Posterior cingulate gyrus (tissue), 11 donors: ENCODE results near the gene CDK5.
A peak's percentile ranks its signal among the peaks of the same experiment; 100 is the strongest.
"Not testable (repeated sequence)": the region's sequence is repeated elsewhere in the genome, so short reads cannot be mapped to it uniquely, and the experiment has no call there.

Experiments
- DNase-seq, 10 donors: peaks; one replicate each; pipeline versions ENCODE4 v3.0.0 to v3.0.0-alpha.2; 2020 to 2021; ENCODE audit warnings: mixed read lengths in 3 of 10
- intact Hi-C: fragments of 100-400 bp; cut with DNase I; formaldehyde crosslinking; loops from one replicate; pipeline ENCODE4 v1.15.1; 2023

The CDK5 gene

GRCh38 chr7:151023232-151023631 is 34.5 kb downstream of the CDK5 start:
- intact Hi-C loops = no loop called here
- peak in 1 of 10 donors; percentile 66 for DNase-seq

DNA sequence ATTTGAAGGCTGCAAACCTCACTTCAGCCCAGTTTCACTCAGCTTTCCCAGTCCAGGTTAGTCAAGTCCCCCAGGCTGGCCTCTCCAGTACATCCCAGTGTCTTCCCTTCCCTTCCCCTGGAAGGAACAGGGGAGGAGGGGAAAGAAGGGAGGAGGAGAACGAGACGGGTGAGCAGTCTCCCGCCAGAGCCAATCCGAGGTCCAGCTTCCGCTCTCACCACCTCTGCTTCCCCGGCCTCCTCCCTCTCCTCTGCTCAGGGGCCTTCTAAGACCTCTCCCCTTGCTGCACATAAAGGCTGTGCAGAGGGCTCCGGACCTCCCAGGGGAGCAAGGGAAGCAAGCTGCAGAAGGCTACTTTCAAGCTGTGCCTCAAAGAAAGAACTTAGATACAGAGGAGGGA is 37.5 kb downstream of the CDK5 start:
- DNase-seq = no peak
- intact Hi-C loops = no loop called here

DNA sequence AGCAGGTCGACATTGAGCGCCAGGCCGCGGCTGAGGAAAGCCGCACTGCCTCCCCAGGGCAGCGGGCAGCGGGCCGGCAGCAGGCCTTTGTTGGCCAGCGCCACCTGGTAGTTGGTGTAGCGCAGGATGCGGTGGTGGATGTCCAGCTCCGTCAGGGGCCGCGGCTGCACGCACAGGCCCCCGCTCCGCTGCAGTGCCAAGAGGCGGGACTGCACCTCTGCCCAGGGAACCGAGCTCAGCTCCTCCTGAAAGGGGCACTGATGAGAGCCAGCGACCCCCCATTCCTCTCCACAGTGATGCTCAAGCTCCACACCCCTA is 38.6 kb downstream of the CDK5 start:
- intact Hi-C loops = no loop called here
- DNase-seq = peak in 2 of 10 donors; percentile 64 to 82

DNA sequence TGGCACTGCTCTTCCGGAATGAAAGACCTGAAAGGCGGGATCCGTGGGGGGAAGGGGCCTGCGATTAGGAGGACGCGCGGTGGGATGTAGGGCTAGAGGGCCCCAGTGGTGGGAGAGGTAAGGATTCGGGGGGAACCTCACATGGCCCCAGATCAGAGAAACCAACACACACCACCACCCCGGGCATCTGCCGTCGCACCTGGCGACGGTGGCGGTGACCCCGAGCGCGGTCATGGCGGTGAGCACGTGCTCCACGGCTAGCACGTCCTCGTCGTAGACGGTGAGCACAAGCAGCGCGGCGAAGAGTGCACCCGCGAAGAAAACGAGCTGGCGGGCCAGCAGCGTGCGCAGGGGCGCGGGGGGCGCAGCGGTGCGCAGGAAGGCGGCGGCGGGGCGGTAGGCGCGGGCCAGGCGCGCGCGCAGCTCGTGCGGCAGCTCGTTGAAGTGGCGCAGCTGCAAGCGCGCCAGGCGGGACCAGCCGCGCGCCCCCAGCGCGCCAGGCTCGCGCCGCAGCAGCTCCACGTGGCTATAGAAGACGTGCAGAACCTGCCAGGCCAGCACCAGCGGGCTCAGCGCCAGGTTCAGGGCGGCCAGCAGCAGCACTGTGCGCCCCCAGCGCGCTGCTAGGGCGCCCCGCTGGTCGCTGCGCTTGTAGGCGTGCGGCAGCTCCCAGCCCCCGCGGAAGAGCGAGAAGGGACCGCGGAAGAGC is 39.1 kb downstream of the CDK5 start:
- intact Hi-C loops = no loop called here

DNA sequence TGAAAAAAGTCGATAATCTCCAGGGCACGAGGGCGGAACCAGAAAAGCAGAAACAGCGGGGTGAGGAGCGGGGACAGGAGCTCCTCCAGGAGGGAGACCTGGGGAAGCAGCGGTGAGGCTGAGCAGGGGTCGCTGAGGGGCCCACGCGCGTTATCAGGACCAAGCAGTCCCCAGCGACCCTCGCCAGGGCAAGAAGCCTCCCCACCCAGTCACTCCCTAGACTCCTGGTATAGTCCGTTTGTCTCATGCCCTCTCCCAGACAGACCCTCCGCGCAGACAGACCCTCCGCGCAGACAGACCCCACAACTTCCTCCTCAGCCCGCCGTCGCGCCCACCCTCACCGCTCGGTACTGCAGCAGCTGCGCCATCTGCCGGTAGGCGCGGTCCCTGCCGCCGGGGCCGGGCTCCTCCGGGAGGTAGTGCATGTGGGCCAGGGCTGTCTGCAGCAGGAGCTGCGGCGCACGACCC is 39.7 kb downstream of the CDK5 start:
- intact Hi-C loops = no loop called here
- peak; percentile 39 to 96 (median 75) for DNase-seq

More for the DNA sequence above, 39.1 kb downstream of the CDK5 start:
- peak in 6 of 10 donors; percentile 22 to 91 (median 34) for DNase-seq

GRCh38 chr7:151017370-151017952 is 40.2 kb downstream of the CDK5 start:
- DNase-seq = no peak
- intact Hi-C loops = no loop called here

GRCh38 chr7:151016942-151017341 is 40.8 kb downstream of the CDK5 start:
- intact Hi-C loops = no loop called here

DNA sequence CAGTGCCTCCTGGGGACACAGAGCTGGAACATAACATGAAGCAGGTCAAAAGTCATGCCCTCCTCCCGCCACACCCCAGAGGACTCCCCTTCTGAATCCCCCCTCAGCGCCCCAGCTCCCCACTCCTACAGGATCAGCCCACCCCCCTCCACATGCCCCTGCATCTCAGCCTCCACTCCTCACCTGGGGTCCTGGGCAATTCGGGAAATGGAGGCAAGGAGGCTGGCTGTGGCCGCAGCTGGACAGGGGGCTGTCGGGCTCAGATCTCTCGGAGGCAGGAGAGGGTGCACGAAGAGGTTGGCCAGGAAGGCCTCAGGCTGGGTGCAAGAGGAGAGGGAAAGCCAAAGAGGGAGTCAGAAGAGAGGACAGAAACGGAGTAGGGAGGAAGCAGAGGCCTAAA is 41.2 kb downstream of the CDK5 start:
- peak in 1 of 10 donors; percentile 35 for DNase-seq
- intact Hi-C loops = no loop called here

More at GRCh38 chr7:151016942-151017341, 40.8 kb downstream of the CDK5 start:
- no peak for DNase-seq

DNA sequence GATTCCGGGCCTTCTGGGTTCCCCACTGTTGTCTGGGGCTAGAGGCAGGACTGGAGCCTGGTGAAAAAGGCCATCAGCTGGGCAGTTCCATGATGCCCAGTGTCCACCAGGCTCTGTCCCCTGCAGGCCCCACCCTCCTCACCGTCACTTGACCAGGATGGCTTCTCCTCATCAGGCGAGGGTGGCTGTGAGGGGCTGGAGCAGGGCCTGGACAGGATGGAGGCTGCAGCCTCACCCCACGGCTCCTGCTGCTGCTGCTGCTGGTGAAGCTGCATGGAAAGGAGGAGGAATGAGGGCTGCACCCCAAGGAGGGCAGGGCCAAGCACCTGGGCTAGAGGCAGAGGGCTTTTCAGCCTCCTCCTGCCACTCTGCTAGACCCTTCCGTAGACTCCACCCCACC is 41.7 kb downstream of the CDK5 start:
- no peak for DNase-seq
- intact Hi-C loops = no loop called here

DNA sequence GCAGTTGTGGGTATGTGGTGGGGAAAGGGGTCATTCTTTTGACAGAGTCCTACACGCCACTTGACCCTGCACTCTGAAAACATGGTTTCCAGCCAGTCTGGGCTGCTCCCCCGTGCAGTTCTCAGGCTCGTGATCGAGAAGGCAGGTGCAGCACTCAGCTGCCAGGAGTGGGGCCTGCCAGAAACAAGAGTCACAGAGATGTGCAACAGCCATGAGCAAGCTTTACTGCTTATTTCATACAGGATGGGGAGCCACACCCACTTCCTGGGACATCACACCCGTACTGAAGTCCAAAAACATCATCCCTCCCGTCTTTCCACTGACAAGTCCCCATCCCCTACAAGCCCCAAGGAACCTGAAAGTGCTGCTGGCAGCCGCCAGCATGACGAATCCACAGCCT is 42.7 kb downstream of the CDK5 start:
- intact Hi-C loops = no loop called here
- no peak for DNase-seq

DNA sequence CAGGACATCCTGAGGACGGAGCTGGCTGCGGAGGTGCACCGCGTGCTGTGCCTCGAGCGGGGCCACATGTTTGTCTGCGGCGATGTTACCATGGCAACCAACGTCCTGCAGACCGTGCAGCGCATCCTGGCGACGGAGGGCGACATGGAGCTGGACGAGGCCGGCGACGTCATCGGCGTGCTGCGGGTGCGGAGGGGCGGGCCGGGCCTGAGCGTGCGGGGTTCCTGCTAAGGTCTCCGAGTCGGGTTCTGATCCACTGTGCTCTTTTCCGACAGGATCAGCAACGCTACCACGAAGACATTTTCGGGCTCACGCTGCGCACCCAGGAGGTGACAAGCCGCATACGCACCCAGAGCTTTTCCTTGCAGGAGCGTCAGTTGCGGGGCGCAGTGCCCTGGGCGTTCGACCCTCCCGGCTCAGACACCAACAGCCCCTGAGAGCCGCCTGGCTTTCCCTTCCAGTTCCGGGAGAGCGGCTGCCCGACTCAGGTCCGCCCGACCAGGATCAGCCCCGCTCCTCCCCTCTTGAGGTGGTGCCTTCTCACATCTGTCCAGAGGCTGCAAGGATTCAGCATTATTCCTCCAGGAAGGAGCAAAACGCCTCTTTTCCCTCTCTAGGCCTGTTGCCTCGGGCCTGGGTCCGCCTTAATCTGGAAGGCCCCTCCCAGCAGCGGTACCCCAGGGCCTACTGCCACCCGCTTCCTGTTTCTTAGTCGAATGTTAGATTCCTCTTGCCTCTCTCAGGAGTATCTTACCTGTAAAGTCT is 43.8 kb downstream of the CDK5 start:
- peak; percentile 63 to 99 (median 86) for DNase-seq
- intact Hi-C loops = loop anchor here (1.0 kb wide), 1 partner anchor 97 kb away; no protein-coding TSS in a partner anchor

GRCh38 chr7:151013356-151013732 is 44.4 kb downstream of the CDK5 start:
- DNase-seq = no peak
- intact Hi-C loops = loop anchor here (1.0 kb wide), 1 partner anchor 98 kb away; no protein-coding TSS in a partner anchor

GRCh38 chr7:151012911-151013347 is 44.8 kb downstream of the CDK5 start:
- intact Hi-C loops = loop anchor here (1.0 kb wide), 1 partner anchor 98 kb away; no protein-coding TSS in a partner anchor
- peak in 1 of 10 donors; percentile 80 for DNase-seq

- DNase-seq = peak in 1 of 10 donors; percentile 70
- intact Hi-C loops = no loop called here
Observed at GRCh38 chr7:151012031-151012692, 45.5 kb downstream of the CDK5 start.

DNA sequence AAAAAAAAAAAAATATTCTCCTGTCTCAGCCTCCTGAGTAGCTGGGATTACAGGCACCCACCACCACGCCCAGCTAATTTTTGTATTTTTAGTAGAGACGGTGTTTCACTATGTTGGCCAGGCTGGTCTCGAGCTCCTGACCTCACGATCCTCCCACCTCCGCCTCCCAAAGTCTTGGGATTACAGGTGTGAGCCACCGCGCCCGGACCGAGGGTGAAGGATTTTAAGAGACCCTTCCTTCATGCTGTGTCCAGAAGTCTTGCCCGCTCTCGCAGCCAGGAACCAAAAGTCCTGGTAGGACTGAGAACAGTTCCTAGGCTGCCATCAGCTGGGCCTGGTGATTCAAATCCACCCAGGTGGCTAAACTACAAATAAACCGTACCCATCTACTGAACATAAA is 46.1 kb downstream of the CDK5 start:
- intact Hi-C loops, DNase-seq: not testable (repeated sequence)

DNA sequence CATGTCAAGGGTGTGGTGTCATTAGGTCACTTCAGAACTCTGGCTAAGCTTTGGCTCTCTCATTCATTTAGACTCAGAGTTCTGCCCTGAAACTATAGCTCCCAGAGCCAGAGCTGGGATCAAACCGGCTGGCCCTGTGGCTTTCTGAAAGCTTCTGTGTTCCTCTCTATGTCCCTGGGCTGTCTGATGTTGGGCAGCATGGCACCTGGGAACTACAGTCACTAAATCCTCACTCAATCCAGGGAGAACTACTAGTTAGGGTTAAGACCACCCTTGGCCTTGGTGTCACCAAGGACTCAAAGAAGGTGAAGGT is 46.6 kb downstream of the CDK5 start:
- intact Hi-C loops = no loop called here

DNA sequence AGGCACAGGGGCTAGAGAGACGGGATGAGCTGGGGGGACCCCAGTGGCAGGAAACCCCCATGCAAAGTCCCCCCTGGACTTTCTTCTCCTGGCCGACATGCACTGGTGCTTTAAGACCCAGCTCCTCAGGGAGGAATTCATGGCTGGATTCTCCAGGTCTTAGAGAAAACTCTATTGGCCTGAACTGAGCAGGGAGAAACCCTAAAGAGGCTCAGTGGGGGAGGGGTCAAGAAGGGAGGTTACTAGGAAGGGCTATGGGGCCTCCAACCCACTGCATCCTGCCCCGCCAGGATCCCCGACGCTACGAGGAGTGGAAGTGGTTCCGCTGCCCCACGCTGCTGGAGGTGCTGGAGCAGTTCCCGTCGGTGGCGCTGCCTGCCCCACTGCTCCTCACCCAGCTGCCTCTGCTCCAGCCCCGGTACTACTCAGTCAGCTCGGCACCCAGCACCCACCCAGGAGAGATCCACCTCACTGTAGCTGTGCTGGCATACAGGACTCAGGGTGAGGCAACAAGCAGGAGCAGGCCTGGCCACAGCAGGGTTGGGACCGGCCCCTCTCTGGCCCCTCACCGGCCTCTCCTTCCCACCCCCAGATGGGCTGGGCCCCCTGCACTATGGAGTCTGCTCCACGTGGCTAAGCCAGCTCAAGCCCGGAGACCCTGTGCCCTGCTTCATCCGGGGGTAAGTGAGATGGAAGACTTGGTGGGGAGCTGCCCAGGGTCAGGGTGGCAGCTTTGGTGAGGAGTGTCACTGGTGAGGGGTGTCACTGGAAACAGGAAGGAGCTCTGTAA is 47.2 kb downstream of the CDK5 start:
- DNase-seq = peak in 1 of 10 donors; percentile 72
- intact Hi-C loops = no loop called here

More for the DNA sequence above, 46.6 kb downstream of the CDK5 start:
- no peak for DNase-seq

GRCh38 chr7:151010037-151010306 is 47.7 kb downstream of the CDK5 start:
- no peak for DNase-seq
- intact Hi-C loops = no loop called here

DNA sequence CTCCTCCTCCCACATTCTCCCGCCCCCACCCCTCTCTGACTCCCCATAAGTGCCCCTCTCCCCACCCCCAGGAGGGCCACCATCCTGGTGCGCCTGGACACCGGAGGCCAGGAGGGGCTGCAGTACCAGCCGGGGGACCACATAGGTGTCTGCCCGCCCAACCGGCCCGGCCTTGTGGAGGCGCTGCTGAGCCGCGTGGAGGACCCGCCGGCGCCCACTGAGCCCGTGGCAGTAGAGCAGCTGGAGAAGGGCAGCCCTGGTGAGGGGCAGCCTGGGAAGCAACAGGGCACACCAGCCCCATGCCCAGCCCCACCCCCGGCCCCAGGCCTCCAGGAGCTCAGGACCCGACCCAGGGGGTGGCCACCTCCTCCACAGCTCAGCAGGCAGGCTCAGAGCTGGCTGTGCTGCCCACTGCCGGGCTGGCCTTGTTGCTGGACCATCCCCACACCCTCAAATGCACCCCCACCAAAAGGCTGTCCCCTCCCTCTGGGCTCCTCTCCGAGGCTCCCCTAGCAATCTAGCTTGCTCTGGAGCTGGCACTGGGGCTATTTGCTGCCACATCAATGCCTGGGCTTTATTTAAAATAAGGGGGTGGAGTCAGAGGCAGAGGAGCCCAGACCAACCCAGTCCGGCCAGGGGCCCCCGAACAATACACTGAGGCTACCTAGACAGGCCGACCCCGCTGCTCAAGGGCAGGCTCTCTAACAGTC is 48.2 kb downstream of the CDK5 start:
- DNase-seq = no peak
- intact Hi-C loops = no loop called here
